GM21390 (cell line): Measurements from ENCODE around the gene CELF2.

Experiments used
- ATAC-seq: cut with Tn5 transposase; IDR thresholded peaks from one replicate; pipeline ENCODE4 v1.9.1; 2021; ENCODE audit not compliant: unreplicated experiment

The CELF2 gene

DNA sequence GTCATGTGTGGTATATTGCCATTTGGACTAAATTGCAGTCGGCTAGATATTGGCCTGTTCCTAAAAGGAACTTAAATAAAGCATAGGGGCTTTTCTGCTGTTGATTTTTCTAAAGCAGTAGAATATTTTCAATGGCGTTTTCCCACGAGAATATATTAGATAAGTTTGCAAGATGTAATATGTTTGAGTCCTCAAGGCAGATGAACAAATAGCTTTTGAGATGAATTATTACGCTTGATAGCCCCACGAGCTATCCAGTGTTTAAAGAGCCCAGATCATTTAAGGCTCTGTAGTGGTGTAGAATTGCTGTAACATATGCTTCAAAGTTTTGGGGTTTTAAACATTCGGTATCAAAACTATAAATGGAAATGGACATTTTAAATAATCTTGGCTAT is 2.9 kb downstream of the CELF2 start:
- ATAC-seq: no peak

- no peak for ATAC-seq
These were observed 4.5 kb downstream of the CELF2 start for GRCh38 chr10:11022213-11022612.

- no peak for ATAC-seq
These were observed 5.6 kb downstream of the CELF2 start for GRCh38 chr10:11023009-11023953.

DNA sequence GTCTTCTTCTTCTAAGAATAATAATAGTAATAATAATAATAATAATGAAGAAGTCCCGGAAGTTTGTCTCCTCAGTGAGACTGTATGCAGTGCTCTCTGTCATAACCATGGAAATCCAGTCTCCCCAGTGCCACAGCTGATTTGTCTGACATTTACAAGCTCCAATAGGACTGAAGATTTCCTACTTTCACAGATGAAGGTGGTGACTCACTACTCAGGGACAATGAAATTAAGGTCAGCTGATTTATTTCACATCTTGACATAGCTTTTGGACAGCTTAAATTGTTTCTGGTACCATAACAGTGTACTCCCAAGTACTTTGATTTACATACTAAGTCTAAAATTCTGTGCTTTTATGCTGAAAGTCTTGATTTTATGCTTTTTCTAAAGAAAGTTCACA is 6.9 kb downstream of the CELF2 start:
- ATAC-seq: no peak

- no peak for ATAC-seq
These were observed 8.3 kb downstream of the CELF2 start for GRCh38 chr10:11025978-11026377.

DNA sequence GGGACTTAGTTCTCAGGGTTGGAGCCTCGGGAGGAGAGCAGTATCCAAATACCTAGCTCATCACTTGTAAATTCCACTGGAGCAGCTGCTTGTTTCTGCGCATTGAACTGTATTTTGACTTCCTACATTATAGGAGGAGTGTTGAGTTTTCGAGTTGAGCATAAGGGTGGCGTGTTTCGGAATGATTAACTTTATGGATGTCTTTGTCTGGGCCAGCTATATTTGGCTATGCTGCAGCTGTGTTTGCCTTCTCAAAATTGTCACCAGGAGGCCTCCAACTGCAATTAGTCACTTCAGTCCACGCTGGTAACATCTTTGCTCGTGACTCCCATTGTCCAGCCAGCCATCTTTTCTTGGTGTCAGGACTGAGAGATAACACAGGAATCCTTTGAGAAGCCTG is 9.1 kb downstream of the CELF2 start:
- no peak for ATAC-seq

GRCh38 chr10:11034762-11035161 is 17.1 kb downstream of the CELF2 start:
- no peak for ATAC-seq

DNA sequence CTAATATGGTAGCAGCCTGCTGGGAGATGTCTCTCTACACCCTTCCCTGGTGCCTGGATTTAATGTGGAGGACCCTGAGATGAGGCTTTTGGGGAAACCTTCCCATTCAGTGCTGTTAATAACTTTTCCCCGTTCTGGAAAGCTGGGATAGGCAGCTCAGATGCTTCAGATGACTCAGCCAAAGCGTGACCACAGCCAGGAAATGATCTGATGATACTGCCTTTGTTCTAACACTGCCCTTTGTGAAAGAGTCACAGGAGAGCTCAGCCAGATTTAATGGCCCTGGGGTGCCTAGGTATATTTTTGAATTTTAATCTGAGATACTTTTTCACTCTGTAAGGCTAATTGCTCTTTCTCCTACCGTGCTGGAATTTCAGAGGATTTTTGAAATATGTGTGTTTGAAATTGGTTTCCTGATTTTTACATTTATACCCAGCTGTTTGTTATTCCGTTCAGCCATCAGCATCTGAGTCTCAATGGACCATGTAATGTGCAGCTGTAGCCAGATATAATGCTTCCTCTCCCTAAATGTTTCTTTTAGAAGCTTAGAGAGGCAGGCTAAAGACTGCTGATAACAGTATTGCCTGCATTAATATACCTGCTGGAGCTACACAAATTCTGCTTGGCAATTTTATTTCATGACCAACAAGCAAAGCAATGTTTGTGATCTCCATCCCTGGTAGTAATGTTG is 17.8 kb downstream of the CELF2 start:
- no peak for ATAC-seq

DNA sequence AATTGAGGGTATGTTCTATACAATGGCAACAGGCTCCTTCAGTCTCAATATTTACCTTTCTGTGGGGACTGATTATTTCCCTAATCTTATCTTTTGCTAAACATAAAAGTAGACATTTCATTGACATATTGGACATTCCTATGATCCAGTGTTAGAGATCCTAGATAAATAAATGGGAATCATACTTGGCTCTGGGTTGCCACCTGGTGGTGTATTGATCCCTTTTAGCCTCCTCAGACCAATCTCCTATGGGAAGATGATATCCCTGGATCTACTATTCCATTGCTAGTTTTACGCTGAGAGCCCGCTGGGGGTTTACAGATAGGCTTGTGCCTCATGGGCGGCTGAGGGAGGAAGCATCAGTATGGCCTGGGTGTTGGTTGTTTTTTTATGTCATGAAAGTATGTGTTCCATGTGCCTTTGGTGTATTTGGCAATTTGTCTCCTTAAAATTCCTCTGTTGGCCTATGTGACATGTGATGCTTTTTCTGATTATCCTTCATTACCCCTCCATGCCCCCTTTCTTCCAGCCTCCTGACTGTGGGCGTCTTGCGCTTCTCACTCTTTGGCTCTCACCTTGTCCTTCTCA is 18.8 kb downstream of the CELF2 start:
- no peak for ATAC-seq

DNA sequence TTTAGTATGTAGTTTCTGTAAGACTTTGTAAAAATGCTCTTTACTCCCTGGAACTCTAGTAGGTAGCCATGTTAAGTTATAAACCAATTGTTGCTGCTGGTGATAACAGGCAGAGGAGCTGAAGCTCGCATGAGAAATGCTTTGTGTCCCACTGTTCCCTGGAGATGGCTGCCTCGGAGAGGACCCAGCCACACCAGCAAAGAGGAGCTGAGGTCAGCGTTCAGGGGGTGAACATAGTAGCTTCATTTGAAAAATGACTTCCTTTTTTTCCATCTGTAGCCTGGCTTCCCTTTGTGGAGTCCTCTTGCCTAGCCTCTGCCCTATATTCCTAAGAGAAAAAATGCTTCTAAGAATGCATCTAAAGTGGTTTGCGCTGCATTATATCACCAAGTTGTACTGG is 20.3 kb downstream of the CELF2 start:
- ATAC-seq: no peak

GRCh38 chr10:11042357-11042756 is 24.7 kb downstream of the CELF2 start:
- no peak for ATAC-seq

DNA sequence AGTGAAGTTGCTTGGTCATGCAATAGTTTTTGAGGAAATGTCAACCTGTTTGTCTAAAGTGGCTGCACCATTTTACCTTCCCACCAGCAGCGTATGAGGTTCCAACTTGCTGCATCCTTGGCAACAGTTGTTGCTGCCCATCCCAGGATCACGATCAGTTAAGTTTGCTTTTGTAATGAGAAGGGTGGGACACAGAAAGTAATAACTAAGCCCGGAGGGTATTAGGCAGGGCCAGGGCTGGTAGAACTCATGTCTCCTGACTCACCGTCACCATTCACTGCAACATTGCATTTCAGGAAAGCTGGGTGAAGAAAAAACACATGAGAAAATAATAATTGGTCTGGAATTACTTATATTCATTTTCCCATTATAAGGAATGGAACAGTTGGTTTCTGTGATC is 25.4 kb downstream of the CELF2 start:
- no peak for ATAC-seq

- ATAC-seq: no peak
These were observed 25.9 kb downstream of the CELF2 start for GRCh38 chr10:11043446-11044127.

- ATAC-seq: no peak
These were observed 27.8 kb downstream of the CELF2 start for GRCh38 chr10:11045487-11045886.

- ATAC-seq: no peak
These were observed 28.5 kb downstream of the CELF2 start for GRCh38 chr10:11045995-11046775.

DNA sequence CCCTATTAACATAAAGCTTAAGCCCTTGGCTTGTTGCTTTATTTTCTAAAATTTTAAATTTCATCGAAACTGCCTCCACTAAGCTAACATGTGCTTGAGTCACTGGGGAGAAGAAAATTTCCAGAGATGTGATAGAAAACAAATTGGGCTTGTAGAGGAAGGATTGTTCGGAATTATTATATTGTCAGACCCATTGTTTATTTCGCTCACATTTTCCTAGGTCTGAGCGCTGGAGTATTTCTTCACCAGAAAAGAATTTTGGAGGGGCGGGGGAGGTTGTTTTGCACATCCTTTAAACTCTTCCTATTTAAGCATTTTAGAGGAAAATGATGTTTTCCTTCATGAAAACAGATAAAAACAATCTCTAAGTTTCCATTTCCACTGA is 29.1 kb downstream of the CELF2 start:
- no peak for ATAC-seq

GRCh38 chr10:11048707-11049278 is 31.1 kb downstream of the CELF2 start:
- no peak for ATAC-seq

- ATAC-seq: no peak
These were observed 32.1 kb downstream of the CELF2 start for GRCh38 chr10:11049806-11050205.

DNA sequence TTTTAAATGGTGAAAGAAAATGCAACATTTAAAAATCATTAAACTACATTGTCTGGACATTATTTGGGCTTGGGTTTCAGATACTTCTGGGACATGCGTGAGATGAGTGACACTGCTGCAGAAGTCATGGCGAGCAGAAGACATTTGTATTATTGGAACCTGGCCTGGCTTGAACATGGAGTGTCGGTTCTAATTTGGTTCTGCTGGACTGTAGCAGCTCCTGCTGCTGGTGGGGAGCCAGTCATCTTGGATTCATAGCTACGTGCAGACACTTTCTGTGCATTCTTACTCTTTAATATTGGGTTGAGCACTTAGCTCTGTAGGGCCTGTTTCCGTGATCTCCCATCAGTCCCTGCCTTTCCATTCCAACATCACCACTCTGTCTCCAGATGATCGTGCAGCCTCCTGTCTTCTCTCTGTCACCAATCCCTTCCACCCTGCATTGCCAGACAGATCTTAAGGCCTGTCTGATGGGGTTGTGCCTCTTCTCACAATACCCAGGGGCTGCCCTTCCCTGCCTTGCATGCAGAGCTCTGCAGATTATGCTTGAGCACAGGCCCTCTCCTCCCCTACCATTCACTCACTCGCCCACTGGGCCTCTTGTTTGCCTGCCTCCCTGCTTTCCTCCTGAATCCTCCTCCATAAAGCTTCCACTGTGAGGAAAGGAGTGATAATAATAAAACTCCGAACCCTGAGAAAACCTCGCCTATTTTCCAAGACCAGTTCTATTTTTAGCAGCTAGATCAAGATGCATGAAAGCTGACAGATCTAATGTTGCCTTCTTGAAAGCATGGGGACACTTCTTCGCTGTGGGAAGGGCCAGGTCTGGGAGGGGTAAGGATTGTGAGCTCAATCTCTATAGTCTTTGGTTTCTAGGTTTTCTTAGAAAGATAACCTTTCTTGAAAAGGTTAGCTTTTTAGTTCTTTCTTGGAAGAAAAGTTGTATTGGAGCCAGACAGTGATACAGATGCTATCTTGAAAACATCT is 32.9 kb downstream of the CELF2 start:
- no peak for ATAC-seq
